Measurements from ENCODE around the gene MIAT.

- TF ChIP-seq POLR2A (IDR thresholded peaks at IDR 0.05; ENCODE audit: low read depth, low read length) (no peak), TAF1 (IDR thresholded peaks at IDR 0.05; ENCODE audit: low read depth, low read length) (no peak)
Measured at GRCh38 chr22:26618455-26618854, 38.9 kb upstream of the MIAT start.

Data from GM12891 (cell line).